NCI-H2029 (cell line): ENCODE data around the gene ANKRD66.
"Not testable (repeated sequence)": the region's sequence is repeated elsewhere in the genome, so short reads cannot be mapped to it uniquely, and the experiment has no call there.

Experiments used
- DNase-seq: peaks from one replicate; lab custom pipeline; 2025; lab: John Stamatoyannopoulos, UW

Gene ANKRD66

DNA sequence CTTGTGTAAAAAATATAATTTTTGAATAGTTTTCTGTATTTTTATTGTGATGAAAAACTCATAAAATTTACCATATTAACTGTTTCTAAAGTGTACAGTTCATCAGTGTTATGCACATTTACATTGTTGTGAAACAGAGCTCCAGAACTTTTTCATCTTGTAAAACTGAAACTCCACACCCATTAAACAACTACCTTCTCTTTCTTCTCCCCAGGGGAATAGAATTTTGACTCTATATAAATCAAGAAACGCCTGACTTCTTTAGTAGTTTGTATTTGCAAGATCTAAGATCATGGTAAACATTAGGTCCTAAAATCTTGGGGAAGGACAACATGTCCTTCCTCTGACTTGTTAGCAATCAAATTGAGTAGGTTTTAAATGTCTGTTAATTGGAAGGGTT is 9.1 kb downstream of the ANKRD66 start:
- no peak for DNase-seq

DNA sequence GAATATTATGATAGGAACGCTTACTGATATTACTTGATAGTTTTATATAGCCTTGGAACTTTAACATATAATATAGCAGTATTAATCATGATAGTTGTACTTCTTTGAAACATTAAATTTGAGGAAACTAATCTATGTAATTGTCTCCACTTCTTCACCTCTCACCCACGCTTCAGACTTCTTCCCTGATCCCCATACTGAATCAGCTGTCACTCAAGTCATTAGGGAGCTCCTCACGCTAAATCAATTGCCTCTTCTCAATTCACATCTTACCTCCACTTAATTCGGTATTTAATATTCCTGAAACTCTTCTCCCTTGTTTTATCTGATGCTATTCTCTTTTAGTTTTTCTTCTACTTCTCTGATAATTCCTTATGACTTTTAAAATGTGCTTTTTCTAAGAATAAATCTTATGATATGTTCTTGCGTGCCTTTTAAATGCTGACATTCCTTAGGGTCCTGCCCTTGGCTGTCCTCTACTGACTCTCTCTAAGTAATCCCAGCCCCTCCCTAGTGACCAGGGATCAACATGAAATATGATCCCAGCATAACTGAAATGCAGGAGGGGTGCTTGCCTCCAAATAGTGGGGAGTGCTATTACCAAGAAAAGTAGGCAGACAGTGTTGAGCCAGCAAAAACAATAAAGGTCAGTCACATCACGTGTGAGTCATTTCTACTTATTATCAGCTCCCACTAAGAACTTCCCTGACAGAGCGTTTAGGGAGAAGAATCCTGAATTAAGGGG is 9.9 kb downstream of the ANKRD66 start:
- DNase-seq: no peak

DNA sequence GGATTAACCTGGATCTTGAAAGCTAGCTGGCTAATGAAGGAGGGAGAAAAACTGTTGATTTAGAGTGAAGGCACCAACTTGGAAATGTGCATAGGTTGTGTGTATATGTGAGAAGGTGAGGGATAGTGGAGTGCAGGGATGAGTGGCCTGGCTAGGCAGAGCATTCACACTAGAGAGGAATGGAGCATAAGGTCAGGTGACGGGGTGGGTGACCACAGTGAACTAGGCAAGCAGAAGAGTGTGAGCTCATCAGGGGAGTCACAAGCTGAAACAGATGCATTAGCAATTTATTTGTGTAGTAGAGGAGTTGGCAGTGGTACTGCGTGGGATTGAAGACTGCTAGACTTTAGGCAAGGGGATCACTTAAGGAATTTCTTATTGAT is 10.5 kb downstream of the ANKRD66 start:
- no peak for DNase-seq

DNA sequence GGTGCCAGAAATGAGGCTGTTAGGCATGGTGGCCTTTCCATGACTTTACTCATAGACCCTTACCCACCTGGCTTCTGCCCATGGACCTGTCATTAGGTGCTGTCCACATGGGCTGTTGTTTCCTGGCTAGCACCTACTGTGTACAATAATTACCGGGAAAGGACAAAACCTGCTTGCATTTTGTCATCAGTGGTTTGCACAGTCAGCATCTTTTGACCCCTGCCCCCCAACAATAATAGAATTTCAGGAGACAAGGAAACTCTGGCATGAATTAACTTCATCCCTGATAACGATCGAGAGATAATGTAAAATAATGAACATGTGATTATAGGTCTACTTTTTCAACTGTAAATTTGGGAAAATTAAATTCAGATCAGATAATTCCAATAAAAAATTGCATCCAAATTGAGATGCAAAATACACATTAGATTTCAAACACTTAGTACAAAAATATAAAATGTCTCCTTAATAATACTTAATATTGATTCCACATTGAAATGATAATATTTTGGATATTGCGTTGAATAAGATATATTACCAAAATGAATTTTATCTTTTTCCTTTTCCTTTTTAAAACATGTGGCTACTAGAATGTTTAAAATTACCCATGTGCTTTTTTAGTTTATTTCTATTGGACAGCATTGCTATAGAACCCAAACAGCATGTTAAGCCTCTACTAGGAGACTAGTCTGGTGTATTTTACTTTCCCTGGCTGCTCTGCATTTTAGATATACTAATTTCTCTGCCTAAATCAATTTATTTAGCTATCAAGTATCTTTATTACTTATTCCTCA is 12.4 kb downstream of the ANKRD66 start:
- DNase-seq: no peak

DNA sequence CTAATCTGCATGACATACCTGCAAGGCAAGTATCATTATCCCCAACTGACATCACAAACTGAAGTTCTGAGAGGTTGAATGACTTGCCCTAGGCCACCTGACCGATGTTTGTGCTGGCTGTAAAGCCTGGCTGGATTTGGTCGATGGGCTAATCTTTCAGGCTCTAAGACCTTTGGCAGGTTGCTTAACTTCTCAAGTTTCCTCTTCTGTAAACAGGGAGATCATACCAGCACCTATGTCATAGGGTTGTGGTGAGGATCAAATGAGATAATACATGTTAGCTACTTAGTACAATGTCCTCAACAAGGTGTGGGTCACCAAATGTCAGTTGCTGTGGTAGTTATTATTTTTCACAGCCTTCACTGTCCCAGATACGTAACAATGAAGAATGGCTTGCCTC is 14.2 kb downstream of the ANKRD66 start:
- DNase-seq: no peak

DNA sequence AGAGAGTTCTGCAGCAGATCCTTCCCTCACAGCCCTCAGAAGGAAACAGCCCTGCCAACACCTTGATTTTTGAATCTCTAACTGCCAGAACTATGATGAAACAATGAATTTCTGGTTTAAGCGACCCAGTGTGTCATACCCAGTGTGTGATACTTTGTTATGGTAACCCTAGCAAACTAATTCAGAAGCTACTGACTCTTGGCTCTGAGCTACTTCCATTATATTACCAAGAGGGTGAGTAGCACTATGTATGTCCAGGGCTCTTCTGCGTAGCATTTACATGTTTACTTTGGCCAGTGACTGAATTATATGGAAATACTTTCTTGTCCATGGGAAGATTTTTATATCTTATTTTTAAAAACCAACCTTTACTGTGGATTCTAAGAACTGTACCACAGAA is 16.7 kb downstream of the ANKRD66 start:
- DNase-seq: no peak

DNA sequence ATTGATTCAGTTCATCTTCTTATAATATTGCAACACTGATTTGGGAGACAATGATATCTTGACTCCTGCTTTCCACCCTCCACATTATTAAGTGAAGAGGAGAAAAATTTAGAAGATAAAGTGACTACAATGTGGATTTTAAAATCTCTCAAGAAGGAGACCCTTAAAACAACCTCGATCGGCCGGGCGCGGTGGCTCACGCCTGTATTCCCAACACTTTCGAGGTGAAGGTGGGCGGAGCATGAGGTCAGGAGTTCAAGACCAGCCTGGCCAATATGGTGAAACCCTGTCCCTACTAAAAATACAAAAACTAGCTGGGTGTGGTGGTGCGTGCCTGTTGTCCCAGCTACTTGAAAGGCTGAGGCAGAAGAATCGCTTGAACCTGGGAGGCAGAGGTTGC is 17.5 kb downstream of the ANKRD66 start:
- DNase-seq: not testable (repeated sequence)

DNA sequence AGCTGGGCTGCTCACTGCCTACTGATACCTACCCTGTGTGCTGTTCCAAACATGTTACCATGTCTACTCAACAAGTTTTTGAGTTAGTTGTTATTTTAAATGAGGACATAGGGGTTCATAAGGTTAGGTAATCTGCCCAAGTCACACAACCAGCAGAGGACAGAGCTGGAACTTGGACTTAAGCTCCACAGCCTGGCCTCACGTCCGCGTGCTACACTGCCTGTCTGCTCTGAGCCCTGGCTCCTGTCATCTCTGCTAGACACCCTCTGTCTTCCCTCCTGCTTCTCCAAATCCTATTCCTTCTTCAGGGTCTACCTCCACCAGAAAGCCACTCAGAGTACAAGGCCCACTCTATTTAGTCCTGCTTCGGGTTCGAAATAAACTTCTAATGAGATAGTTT is 18.2 kb downstream of the ANKRD66 start:
- no peak for DNase-seq

DNA sequence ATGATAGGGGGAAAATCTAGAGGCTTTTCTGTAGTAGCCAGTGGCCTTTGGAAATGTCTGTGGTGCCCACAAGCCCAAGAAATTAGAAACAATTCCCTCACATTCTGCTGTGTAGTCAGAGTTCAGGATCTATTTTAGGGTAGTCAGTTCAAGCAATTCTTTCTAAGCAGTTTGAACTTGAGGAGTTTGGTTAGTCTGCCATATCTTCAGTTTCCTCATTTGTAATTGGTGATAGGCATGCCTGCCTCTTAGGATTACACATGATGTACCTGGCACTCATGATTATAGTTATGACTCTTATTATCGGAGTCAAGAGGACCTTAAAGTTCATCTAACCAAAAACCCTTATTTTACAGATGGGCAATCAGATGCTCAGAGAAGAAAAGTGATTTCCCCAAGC is 25.3 kb downstream of the ANKRD66 start:
- DNase-seq: no peak

DNA sequence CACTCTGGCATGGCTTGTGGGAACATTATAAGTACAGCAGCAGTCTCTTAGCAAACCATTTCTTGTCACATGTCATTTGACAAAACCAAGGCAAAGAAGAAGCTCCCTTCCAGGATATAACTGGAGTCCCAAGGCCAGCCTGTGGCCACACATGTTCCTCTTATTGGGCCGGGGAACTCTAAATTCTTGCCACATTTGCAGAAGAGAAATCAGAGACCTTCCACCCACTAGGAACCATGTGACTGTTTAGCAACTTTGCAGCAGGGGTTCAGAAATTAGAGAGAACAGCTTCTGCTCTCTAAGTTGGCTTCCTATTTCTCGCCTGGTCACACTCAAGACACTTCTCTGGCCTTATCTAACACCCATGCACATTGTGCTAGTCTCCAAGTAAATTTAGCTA is 26.0 kb downstream of the ANKRD66 start:
- DNase-seq: no peak

DNA sequence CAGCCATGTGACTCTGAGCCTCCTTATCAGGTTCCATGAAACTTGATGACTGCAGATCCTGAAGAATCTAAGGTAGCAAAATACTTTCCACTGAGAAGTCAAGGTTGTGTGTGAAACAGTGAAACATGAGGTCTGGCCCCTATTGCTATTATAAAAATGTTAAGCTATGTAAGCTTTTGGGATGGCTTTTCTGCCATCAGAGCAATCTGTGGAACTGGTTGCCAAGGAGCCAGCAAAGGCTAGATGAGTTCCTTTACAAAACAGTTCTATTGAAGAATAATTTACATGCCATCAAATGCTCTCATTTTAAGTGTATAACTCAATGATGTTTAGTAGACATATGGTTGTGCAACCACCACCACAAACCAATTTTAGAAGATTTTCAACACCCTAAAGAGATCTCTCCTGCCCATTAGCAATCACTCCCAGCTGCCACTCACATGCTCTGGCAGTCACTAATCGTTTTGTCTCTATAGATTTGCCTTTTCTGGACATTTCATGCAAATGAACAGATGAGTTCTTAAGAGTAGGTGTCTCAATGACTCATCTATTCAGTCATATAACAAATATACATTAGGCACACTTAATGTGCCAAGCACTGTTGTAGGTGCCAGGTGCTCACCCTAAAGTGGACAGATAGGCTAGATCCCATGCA is 26.6 kb downstream of the ANKRD66 start:
- DNase-seq: no peak

DNA sequence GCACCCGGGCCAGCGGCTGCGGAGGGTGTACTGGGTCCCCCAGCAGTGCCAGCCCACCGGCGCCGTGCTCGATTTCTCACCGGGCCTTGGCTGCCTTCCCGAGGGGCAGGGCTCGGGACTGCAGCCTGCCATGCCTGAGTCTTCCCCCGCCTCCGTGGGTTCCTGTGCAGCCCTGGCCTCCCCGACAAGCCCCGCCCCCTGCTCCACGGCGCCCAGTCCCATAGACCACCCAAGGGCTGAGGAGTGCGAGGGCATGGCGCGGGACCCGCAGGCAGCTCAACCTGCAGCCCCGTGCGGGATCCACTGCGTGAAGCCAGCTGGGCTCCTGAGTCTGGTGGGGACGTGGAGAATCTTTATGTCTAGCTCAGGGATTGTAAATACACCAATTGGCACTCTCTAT is 28.0 kb downstream of the ANKRD66 start:
- DNase-seq: not testable (repeated sequence)

DNA sequence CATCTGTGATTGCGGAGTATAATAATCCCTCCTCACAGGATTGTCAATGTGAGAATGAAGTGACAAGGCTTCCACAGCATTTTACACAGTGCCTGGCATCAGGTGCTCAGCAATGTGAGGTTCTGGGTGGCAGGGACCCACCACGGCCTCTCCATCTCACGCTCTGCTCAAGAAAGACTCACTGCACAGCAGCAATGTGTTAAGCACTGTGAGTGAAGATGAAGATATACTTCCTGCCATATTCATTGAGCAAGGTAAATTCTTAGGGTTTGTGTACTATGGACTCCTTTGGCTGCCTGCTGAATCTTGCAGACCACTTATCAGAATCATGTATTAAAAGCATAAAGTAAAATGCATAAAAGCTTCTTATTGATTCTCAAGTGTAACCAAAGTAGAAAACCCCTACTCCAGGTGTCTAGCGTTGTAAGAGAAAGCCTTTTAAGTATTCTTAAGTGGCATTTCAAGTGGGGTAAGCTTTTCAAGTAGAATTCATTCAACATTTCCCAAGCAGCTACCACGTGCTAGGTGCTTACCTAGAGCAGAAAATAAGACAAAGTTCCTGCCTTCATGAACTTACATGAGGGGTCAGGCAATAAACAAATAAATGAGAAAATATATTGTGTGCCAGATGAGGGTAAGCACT is 29.5 kb downstream of the ANKRD66 start:
- no peak for DNase-seq

DNA sequence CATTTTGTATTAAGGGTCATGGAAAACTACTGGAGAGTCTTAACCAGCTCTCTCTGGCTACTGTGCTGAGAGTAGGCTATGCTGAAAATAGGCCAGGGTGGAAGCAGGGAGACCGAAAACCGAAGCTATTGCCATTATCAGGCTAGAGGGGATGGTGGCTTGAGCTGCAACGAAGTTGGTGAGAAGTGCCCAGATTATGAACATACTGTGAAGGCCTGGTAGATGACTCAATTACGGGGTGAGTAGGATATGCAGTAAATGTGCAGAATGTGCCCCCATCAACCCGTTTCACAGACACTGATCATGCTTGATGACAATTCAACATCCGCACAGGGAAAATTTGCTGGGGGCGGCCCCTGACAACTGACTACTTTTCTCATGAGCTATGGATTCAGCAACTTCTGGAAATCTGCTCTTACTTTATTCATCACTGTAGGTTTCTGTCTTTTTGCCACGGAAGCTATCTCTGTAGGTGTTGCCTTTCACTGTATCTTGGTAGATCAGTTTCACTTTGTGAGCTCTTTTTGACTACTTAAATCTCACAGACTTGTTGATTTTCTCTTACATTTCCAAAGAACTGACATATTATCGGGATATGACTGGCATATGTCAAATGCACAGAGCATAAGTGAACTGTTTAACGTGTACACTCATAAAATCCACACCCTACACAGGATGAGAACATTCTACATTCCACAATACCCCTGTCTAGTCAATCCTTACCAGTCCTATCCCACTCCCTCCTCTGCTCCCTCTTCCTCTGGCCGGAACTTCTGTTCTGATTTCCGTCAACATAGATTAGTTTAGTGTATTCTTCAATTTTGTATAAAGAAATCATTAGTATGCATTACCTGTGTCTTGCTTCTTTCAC is 31.0 kb downstream of the ANKRD66 start:
- no peak for DNase-seq

DNA sequence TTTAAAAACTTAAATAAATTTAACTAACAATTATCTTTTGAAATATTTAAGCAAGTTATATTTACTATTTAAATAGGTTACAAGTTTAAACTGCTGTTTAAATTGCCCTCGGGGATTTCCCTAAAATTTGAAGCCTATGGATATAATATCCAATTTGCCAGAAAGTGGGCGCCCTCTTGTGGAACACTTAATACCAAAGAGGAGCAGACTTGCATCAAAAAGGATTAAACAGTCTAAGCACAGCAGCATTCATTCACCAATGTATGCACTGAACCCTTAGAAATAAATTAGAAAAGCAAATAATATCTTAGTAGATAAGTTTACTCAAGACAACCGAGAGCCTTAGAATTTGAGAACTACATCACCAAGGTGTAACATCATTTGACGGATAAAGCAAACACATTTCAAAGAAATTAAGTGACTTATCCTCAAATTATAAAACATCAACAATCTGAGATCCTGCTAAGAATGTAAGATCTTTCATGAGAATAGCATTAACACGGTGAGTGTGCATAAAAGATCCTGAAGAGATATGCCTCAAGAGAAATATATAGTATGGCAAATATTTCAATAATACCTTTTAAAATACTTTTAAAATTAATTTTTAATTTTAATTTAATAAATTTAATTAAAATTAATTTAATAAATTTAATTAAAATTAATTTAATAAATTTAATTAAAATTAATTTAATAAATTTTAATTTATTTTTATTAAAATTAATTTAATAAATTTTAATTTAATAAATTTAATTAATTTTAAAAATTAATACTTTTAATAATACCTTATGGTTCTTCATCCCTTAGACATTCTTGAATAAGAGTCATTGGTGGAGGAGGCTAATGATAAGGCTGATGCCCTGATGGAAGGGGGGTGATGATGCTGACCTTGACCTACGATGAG is 35.0 kb downstream of the ANKRD66 start:
- peak; percentile 59 for DNase-seq

DNA sequence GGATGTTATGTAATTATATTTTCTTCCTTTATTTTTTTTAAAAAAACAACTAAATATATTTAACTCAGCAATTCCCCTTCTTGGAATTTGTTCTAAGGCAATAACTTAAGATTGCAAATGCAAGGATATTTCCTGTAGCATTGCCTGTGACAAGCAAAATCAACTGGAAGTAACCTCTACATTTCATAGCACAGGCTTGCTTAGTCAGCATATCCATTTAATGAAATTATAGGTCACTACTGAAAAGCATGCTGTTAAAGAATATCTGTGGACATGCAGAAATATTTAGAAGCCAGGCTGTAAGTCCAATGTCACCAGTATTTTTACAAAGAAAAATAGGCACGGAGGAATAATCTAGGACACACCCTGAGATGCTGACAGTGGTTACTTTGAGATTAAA is 37.8 kb downstream of the ANKRD66 start:
- no peak for DNase-seq

DNA sequence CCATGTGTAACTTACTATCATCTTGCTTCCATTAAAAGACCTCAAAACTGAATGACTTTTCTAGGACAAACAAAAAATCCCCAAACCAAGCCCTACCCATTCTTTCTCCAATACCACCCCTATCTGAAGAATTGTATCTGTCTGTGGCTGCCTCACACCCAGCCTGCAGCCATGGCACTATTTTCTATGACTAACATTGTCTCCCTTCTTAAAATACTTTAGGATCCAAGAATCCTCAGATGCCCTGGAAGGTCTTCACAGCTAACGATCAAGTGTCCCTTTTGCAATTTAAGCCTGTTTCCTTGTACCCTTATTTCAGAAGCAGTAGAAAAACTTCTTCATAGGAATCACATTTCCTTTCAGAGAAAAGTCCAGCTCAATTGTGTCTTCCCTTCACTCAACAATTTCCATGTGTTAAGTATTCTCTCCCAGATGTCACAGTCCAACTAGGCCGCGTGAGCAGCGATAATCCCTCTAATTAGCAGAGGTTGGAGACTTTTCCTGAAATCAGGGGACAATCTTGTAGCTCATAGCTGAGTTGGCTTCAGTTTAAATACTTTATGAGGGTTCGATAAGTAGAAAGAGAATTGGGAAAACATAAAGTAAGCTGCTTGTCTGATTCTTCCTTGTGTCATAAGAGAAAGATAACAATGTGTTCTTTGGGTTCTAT is 41.3 kb downstream of the ANKRD66 start:
- DNase-seq: no peak

DNA sequence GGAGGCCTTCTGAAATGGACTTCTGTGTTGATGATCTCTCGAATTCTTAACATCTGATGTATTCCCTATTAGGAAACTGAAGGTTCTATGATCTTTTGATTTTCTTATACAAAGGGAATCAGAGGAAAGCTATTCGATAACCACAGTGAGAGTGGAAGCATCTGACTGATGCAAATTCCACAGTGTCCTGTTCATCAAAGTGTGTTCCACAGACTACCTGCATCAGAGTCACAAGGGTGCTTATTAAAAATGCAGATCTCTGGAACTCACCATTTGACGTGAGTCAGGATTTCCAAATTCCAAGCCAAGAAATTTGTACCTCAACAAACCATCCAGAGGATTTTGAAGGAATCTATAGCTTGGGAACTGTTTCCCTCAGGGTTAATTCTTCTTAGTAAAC is 42.1 kb downstream of the ANKRD66 start:
- no peak for DNase-seq

DNA sequence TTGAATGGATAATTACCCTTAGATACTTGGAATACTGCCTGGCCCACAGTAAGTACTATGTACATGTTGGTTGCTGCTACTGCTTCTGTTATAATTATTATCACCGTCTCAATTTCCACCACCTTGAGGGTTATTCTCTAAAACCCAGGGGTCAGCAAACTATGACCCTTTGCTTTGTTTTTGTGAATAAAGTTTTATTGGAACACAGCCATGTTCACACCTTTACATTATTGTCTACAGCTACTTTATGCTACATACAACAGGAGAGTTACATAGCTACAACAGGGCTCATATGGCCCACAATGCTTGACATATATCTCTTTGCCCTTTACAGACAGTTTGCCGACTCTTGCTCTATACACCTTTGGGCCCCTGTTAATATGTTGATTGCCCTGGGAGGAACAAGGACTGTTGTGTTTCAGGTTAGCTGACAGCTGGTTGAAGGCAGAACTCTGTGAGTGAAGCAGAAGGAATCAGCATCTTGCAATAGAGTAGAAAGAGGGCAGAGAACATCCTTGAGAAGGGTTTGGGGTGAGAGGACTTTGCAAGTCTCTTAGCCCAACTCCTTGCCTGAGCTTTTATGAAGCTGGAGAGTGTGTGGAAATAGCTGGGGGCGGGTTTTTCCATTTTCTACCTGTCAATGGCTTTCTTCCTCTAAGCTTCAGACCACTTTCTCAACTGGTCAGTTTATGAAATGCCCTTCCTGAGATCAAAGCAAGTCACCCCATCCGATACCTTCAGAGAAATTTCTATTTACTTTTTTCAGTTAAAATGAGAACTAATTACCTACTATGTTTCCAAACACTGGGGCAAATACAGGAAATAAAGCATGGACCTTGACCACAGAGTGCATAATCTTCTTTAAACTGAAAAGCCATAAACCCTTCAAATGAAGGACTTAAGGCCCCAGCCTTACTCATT is 43.0 kb downstream of the ANKRD66 start:
- no peak for DNase-seq
